Measurements from ENCODE around the gene HMGN4.

HMGN4 gene

DNA sequence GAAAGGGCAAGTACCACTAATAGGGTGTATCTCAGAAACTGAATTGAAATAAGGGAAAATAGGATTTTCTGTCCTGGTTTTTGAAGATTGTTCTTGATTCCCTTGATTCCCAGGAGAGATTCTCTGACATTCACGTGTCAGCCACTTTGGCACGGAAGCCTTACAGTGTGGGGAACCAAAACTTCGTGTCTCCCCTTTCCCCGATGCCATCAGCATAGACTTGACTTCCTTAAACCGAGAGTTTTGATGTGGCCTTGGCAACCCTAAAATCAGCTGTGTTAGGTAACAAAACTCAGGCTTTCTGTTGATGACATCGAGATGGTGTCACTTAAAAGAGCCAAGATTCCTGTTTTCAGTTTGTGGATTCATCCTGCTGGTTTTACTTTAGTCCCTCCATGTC lies 7.5 kb downstream of the HMGN4 start:
- in situ Hi-C loops (cut with HindIII; ENCODE audit: low sequenced_read_pairs) = loop anchor here (25.0 kb wide), 1 partner anchor 208 kb away; no protein-coding TSS in a partner anchor

DNA sequence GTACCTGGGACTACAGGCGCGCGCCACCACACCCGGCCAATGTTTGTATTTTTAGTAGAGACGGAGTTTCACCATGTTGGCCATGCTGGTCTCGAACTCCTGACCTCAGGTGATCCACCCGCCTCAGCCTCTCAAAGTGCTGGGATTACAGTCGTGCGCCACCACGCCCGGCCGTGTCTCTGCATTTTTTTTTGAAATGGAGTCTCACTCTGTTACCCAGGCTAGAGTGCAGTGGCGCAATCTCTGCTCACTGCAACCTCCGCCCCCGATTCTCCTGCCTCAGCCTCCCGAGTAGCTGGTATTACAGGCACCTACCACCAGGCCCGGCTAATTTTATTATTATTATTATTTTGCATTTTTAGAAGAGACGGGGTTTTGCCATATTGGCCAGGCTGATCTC lies 9.2 kb downstream of the HMGN4 start:
- in situ Hi-C loops (cut with HindIII; ENCODE audit: low sequenced_read_pairs) = loop anchor here (25.0 kb wide), 1 partner anchor 210 kb away; no protein-coding TSS in a partner anchor

DNA sequence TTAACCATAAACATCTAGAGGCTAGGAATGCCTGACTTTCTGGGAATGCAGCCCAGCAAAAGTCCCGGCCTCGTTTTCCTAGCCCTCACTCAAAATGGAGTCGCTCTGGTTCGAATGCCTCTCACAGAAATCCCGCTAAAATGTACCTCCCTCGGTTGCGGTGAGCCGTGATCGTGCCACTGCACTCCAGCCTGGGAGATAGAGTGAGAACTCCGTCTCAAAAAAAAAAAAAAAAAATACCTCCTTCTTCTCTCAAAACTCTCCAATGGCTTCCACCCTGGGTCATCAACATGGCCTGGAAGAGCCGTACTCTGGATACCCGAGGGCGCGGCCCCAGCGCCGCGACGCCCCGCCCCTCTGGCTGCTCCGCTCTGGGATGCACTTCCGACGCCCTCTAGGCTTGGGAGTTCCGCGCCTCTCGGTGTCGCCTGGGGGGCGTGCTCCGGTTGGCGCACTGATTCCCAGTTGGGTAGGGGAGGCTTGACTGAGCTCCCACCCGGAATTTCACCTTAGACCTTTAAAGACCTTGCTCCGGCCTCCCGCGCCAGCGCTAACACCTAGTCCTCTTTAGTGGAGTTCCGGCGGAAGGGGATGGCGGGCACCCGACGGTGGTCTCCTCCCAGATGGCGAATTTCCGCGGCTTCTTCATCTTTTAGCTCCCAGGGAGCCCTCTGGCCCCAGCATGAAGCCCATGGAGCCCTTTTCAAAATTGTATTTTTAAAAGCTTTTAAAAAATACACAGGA lies 12.3 kb downstream of the HMGN4 start:
- in situ Hi-C loops (cut with HindIII; ENCODE audit: low sequenced_read_pairs) = no loop called here

DNA sequence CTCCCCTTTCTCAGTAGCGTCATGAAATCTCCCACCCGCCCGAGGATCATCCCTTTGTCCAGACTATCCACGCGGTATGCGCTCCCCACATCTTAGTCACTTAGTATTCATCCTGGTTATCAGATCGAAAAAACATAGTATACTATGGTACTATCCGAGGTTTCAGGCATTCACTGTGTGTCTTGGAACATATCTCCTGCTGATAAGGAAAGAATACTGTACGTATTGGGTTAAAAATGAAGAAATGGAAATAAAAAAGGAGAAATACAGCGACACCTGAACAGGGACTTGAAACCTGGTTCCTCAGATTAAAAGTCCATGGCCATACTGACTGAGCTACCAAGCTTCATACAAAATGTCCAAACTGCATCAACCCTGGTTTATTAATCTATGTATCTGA lies 14.0 kb downstream of the HMGN4 start:
- in situ Hi-C loops (cut with HindIII; ENCODE audit: low sequenced_read_pairs) = no loop called here

DNA sequence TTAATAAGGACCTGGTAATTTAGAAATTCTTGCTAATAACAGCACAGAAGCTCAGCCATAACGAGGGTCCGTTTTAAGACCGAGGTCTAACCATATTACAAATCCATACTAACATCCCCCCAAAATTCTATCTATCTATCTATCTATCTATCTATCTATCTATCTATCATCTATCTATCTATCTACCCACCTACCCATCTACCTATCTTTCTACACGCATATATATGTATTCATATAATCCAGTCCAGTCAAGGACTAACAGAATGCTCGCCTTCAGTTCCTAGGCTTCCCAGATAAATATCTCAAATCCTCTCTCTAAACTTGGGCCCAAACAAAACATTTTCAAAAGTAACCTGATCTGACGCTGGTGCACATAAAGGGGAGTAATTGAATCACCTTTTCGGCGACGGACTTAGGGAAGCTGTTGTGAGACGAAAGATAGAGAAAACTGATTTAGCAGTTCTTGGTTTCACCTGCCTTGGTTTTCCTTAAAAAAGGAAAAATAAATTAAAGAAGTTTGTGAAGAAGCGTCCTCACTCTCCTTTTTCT lies 14.5 kb downstream of the HMGN4 start:
- in situ Hi-C loops (cut with HindIII; ENCODE audit: low sequenced_read_pairs) = no loop called here

DNA sequence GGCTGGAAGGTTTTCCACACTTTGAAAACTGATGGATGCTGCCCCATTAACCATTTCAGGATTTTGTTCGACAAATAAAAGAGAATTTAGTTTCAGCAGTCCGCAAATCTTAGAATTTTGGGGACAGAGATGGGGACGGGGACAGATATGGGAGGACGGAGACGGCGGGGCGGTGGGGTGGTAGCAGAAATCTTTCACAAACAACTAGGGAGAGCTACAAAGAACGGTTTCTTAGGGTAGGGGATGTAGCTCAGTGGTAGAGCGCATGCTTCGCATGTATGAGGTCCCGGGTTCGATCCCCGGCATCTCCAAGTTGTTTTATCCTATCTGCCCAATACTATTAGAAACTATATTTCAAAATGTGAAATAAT lies 15.1 kb downstream of the HMGN4 start:
- in situ Hi-C loops (cut with HindIII; ENCODE audit: low sequenced_read_pairs) = no loop called here

DNA sequence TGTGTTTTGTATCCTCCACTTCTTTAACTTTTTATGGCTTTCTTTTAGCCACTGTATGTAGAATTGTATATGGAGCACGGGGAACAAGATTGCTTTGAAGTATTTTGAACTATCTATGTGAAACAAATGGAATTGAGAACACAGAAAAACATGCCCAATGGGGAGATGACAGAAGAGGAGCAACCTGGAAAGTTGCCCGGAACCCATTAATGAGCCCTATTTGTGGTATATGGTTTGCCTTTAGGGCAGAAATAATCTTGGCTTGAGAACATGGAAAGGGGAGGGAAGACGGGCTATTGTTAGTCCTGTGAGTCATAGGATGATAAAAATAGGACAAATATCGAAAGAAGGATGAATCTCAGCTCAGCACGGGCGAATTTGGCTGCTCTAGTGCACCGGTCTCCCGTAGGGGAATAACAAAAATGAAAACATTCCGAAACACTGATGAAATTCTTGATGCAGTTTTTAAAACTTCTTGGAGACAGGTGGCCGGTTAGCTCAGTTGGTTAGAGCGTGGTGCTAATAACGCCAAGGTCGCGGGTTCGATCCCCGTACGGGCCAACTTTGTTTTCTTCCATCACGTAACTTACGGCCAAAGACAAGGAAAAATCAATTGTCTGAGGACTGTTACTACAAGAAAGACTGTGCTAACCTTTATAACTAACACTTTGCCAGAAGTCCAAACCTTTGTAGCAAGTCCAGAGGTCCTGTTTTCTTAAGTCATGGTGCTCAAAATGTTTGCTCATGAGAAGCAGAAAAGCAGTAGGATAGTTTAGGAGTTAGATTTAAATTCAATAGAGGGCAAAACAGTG lies 15.7 kb downstream of the HMGN4 start:
- in situ Hi-C loops (cut with HindIII; ENCODE audit: low sequenced_read_pairs) = no loop called here

DNA sequence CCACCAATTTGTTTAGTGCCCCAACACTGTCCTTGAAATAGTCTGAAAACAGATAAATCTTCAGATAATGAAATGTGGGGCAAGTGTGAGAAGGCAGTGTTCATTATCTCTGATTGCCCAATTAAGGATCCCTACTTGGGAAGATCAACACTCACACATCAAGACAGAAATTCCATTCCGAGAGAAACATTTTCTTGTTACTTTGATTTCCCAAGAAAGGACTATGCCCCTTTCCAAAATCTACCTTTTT lies 16.2 kb downstream of the HMGN4 start:
- in situ Hi-C loops (cut with HindIII; ENCODE audit: low sequenced_read_pairs) = no loop called here

DNA sequence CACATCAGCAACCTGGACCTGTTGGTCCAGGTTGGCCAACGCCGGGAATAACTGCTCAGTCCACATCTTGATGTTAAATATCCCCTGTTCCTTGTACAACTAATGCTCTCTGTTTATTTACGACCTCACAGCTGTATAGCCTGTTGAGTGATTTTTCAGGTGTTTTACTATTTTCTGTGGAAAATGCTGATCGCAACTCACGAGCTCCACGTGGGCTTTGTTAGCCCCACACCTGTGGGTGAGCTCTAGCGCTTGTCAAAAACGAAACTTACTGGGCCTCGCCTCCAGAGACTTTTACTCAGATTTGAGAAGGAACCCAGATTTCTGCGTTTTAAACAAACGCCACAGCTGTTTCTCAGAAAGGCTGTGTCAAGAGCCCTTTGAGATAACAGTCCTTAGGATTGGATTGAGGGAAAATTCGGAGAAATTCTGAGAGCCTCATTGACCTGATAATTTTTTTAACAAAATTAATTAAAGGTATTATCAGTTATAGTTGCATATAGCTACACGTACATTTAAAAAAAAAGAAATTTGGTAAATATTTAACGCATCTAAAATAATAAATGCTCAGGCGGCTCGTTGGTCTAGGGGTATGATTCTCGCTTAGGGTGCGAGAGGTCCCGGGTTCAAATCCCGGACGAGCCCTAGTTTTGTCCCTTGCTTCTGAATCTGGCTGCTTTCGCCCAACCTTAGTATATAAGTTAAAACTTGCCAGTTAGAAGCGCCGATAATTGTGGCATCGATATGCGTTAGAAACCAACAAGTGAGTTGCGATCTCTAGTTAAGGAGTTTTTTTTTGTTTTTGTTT lies 16.7 kb downstream of the HMGN4 start:
- in situ Hi-C loops (cut with HindIII; ENCODE audit: low sequenced_read_pairs) = no loop called here

DNA sequence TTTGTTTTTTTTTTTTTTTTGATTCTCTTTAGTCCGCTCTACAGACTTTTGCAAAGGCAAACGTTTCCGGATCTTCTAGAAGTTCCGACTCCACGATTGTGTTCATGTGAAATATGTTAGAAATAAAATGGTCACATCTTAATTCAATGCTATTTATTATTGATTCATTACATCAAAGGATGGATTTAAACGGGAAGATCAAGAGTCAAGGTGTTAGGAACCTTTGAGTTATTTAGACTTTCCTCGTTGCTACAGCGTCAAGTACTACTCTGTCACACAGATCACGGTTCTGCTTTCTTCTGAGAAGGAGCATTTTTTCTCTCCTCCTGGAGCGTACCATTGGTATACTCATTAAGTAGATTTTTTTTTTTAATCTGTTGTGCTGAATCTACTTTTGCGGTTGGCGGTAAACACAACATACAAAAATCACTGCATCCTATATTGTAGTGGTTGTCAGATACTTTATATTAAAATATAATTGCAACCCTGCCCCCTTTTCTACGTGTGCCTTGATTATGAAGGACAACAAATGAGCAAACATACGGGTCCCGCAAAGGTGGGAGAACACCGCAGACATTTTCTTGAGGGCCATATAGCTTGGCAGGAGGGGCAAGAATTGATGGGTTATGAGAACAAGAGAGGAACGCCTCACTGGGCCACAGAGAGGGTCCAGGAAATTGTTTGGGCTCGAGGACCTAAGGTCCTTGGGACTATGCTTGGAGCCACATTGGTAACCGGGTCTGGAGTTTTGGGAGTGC lies 17.5 kb downstream of the HMGN4 start:
- in situ Hi-C loops (cut with HindIII; ENCODE audit: low sequenced_read_pairs) = no loop called here

DNA sequence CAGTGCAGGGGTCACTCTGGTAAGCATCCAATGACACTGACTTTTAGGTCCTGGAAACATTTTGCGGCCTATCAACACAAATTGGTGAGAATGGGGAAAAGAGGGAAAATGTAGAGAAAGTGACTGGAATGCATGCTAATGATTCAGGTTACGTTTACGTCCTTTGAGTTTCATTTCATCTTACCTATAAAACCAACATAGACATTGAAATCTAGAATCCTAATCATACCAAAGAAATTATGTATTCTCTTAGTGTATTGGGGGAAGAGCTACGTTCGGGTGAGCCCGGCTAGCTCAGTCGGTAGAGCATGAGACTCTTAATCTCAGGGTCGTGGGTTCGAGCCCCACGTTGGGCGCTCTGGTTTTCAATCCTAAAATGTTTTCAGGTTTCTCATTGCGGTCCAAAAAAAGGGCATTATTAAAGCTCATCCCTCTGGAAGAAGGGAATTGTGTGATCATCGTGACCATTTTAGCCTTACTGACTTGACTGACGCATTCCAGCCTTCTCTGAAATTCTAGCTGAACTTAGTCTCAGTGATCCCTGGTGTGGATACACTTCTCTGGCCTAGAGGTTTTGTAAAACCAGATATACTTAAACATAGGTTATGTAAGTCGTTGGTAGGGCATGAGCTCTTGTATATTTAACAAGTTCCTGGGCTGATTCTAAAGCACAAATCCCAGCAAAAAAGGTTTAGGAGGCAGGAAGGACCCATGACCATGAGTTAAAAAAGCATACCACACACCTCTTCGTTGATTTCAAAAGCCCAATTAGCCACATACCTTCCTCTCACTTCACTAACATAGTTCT lies 18.3 kb downstream of the HMGN4 start:
- in situ Hi-C loops (cut with HindIII; ENCODE audit: low sequenced_read_pairs) = no loop called here

DNA sequence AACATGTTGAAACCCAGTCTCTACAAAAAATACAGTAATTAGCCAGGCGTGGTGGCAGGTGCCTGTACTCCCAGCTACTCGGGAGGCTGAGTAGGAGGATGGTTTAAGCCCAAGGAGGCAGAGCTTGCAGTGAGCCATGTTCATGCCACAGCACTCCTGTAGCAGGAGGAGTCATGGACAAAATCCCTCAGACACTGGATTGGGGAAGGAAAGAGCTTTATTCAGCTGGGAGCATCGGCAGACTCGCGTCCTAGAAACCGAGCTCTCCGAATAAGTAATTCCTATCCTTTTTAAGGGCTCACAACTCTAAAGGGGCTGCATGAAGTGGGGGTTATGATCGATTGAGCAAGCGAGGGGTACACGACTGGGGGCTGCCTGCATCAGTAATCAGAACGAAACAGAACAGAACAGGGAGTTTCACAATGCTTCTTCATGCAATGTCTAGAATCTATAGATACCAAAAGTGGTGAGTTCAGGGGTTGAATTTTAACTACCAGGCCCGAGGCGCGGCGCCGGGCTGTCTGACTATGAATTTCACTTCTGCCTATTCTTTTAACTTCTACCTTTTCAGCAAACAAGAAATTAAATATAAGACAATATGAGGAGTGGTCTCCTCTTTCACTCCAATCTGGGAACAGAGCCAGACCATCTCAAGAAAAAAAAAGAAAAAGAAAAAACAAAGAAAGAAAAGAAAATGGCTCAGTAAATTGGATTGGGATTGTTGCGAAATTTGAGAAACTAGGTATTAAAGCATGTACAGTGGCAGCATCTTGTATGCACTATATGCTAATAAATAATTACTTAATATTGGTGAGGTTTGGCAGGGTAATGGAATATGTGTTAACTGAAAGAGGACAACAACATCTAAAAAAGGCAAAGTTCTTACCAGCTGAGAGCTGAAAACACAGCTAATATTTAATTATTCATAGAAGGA lies 23.6 kb downstream of the HMGN4 start:
- in situ Hi-C loops (cut with HindIII; ENCODE audit: low sequenced_read_pairs) = no loop called here

DNA sequence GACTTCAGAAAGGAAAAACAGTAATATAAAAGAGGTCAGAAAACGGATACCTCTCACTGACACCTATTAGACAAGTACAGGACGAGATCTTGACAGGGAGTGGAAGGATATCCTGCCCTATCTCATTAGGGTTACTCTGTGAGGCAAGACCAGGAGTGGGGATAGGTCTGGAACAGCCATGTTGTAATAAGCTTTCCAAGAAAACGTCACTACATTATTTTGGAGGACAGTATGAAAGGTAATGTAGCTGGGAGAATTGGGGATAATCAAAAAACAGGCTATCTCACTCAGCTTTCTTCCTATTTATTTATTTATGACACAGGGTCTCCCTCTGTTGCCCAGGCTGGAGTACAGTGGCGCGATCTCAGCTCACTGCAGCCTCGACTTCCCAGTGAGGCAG lies 25.3 kb downstream of the HMGN4 start:
- in situ Hi-C loops (cut with HindIII; ENCODE audit: low sequenced_read_pairs) = no loop called here

DNA sequence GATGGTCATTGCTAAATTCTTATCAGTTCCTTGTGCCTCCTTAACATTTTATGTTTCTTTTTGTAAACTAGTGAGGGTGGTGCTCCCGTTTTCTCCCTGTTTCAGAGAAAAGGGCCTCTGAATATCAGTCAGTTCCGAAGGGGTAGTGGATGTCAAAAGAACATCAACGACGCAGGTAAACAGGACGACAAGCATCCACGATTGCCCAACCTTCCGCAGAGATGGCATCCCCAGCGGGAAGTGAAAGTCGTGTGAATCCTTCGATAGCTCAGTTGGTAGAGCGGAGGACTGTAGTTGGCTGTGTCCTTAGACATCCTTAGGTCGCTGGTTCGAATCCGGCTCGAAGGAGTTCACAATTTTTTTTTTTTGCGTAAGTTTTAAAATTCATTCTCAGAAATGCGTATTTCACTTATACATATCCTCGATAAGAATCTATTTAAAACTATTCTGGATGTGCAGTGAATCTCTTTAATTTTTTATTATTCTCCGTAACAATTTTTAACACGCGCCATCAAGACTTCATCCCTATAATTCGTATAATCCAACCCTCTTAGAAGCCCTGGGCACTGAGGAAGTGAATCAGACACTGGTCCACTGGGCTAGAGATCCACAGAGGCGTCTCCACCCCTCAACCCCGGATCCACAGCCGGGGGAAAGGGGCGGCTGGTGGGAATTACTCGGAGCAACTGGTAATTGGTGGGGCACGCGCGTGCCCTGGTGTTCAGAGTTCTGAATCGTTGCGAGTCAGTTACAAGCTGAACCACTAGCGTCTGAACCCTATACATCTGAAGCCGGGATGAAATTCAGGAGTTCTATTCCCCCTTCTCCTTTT lies 30.7 kb downstream of the HMGN4 start:
- in situ Hi-C loops (cut with HindIII; ENCODE audit: low sequenced_read_pairs) = no loop called here

DNA sequence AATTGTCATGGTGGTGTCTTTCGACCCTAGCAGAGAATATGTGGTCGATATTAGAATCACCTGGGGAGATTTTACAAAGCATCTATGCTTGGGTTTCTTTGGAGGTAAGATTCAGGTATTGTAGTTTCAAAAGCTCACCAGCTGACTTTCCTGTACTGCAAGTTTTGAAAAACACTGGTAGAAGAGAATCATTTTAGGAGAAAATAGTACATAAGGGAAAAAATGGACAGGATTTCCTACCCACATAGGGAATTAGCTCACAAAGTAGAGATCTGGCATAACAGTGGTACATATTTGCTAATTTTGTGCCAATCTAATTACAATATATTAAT lies 31.2 kb downstream of the HMGN4 start:
- in situ Hi-C loops (cut with HindIII; ENCODE audit: low sequenced_read_pairs) = no loop called here

DNA sequence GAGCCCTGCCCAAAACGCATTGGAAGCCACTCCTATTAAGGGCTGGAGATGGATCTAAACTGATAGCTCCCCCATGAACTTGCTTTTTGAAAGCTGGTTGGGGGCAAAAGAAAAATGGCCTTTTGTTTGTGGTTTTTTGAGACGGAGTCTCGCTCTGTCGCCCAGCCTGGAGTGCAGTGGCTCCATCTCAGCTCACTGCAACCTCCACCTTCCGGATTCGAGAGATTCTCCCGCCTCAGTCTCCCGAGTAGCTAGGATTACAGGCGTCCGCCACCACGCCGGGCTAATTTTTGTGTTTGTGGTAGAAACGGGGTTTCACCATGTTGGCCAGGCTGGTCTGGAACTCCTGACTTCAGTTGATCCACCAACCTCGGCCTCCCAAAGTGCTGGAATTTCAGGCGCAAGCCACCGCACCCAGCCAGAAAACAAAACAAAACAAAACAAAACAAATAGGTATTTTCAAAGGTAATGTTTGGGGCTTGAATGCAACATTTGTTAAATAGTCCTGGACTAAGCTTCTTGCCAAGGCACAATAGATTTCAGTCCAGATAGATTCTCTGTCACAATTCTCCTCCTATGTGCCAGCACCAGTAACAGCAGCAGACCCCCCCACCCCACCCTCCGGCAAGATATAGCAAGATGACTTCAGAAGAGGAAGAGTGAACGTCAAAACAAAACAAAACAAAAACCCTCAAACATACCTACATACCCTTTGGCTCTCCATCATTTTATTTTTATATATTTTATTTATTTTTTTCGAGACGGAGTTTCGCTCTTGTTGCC lies 32.1 kb downstream of the HMGN4 start:
- in situ Hi-C loops (cut with HindIII; ENCODE audit: low sequenced_read_pairs) = no loop called here

DNA sequence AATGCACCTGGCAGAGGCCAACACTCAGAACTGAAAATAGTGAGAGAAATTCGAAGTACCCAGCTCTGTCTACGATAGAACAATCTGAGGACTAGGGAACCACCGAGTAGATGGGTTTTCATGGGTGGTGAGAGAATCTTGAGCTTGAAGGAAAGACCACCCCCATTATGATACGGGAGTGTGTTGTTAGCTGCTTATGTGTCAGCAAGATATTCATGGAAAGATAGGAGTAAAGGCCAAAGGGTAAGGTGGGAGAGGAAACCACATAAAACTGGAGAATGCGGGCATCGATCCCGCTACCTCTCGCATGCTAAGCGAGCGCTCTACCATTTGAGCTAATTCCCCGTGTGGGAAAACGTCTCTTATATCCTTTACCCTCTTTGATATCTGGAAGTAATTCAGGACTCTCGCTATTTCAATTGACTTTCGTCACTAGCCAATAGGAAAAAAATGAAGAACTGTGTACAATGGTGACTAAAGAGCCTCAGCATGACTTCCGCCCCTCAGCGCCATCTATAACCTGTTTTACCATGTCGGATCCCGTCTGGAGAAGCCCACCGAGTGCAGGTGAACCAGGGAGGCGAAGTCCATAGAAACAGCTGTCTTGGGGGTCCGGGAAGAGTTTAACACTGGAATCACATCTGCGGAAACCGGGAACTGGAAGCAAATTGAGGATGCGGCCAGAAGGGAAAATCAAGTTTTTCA lies 33.6 kb downstream of the HMGN4 start:
- in situ Hi-C loops (cut with HindIII; ENCODE audit: low sequenced_read_pairs) = no loop called here

Measured in DLD1 (cell line).